DMS 273 (cell line): ENCODE measurements around the gene UTP4.
"Not testable (repeated sequence)": the region's sequence is repeated elsewhere in the genome, so short reads cannot be mapped to it uniquely, and the experiment has no call there.

Source experiments
- DNase-seq: peaks from one replicate; lab custom pipeline; 2025; ENCODE audit not compliant: unreplicated experiment; lab: John Stamatoyannopoulos, UW

UTP4 gene

DNA sequence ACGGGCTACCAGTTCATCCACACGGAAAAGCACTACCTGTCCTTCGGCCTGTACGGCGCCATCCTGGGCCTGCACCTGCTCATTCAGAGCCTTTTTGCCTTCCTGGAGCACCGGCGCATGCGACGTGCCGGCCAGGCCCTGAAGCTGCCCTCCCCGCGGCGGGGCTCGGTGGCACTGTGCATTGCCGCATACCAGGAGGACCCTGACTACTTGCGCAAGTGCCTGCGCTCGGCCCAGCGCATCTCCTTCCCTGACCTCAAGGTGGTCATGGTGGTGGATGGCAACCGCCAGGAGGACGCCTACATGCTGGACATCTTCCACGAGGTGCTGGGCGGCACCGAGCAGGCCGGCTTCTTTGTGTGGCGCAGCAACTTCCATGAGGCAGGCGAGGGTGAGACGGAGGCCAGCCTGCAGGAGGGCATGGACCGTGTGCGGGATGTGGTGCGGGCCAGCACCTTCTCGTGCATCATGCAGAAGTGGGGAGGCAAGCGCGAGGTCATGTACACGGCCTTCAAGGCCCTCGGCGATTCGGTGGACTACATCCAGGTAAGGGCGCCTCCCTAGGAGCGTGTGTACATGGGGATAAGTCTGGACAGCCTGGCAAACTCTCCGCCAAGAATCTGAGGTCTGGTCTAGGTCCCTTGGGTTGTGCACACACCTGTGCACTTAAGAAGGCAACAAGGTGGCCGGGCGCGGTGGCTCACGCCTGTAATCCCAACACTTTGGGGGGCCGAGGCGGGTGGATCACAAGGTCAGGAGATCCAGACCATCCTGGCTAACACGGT is 22.8 kb upstream of the UTP4 start:
- DNase-seq, result no peak

DNA sequence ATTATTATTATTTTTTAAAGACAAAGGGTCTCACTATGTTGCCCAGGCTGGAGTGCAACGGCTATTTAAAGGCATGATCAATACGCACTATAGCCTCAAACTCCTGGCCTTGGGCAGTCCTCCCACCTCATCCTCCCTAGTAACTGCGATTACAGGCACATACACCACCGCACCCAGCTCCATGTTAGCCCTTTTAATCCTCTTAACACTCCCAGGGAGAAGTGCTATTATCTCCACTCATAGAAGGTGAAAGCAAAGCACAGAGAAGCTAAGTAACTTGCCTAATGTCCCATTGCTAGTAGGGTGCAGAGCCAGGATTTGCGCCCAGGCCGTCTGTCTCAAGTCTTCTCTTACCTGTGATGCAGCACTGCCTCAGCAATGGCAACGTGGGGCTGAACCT is 22.0 kb upstream of the UTP4 start:
- DNase-seq, result no peak

DNA sequence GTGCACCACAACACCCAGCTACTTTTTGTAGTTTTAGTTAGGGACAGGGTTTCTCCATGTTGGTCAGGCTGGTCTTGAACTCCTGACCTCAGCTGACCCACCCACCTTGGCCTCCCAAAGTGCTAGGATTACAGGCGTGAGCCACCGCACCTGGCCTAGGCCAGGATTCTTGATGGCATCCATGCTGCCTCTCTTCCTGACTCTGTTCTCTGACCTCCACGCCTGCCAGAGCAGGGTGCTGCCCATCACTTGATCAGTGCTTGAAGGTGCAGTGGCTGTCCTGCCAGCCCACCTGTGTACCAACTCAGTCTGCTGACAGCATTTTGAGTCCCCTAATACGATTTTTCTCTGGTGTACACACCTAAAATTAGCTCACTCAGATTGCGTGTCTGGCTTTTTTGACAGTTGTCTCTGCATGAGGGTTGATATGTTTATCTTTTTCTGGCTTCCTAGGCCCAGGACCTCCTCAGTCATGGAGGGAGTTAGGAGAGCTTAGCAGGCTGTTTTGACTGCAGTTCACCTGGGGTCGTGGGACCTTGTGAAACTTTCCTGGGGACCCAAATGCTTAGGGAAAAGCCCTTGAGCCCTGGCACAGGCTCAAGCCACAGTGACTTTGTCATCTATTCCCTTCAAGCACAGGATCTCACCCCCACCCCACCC is 21.1 kb upstream of the UTP4 start:
- DNase-seq, result no peak

DNA sequence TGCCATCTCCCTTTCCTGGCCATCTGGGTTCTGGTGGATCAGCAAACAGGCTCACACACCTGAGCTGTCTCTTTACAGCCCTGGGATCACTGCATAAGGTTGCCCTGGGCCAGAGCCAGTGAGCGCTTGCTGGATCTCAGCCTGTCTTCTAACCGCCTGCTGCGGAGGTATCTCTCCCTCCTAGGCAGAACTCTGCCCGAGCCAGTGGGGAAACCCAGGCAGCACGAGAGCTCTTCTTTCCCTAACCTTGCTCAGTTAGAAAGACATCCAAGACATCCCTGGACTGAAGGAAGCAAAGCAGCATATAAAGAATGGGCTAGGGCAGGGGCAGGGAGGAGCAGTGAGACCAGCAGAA is 20.6 kb upstream of the UTP4 start:
- DNase-seq, result no peak

DNA sequence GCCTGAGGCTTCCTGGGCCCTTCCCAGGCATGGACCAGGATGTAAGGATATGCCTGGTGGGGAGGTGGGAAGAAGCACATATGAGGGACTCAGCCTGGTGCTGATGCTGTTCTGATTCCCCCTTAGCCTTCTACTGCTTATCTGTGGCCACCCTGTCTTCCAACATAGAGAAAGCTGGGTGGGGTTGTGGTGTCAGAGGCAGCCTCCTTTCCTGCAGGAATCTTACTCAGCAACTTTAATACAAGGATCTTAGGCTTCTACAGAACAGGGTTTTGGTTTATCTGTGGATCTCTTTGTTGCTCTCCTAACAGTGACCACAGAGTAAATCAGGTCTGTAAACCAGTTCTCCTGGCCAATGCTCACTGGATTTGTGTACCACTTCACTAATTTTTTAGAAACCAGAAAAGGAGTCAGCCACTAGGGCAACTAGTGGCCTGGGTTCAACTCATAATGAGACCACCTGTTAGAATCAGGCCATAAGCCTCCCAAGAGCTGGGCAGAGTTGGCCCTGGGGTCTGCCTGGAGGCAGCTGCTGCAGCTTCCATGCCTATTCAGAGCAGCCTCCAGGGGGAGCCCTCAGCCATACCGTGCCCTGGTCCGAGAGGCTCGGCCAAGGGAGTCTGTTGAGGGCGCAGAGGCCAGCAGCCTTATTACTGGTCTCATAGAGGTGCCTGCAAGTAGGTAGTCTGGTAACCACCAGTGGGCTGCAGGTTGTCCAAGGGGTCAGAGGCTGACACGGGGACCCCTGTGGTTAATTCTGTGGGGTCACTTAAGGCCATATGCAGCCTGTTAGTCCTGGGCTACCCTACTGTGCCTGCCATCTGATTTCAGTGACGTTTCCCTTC is 19.9 kb upstream of the UTP4 start:
- peak; percentile 79 for DNase-seq

DNA sequence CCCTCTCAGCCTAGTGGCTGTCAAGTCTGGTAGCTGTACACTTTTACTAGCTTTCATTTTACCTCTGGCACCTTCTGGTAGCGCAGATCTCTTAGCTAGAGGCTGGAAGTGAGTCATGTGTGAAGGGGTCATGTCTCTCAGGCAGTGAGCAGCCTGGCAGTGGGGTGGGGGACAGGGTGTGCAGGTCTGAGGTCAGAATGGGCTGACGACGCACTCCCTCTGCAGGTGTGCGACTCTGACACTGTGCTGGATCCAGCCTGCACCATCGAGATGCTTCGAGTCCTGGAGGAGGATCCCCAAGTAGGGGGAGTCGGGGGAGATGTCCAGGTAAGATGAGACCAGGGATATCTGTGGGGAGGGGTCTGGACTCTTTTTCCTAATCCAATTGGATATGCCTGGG is 19.2 kb upstream of the UTP4 start:
- no peak for DNase-seq

DNA sequence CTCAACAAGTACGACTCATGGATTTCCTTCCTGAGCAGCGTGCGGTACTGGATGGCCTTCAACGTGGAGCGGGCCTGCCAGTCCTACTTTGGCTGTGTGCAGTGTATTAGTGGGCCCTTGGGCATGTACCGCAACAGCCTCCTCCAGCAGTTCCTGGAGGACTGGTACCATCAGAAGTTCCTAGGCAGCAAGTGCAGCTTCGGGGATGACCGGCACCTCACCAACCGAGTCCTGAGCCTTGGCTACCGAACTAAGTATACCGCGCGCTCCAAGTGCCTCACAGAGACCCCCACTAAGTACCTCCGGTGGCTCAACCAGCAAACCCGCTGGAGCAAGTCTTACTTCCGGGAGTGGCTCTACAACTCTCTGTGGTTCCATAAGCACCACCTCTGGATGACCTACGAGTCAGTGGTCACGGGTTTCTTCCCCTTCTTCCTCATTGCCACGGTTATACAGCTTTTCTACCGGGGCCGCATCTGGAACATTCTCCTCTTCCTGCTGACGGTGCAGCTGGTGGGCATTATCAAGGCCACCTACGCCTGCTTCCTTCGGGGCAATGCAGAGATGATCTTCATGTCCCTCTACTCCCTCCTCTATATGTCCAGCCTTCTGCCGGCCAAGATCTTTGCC is 18.0 kb upstream of the UTP4 start:
- DNase-seq, result no peak

DNA sequence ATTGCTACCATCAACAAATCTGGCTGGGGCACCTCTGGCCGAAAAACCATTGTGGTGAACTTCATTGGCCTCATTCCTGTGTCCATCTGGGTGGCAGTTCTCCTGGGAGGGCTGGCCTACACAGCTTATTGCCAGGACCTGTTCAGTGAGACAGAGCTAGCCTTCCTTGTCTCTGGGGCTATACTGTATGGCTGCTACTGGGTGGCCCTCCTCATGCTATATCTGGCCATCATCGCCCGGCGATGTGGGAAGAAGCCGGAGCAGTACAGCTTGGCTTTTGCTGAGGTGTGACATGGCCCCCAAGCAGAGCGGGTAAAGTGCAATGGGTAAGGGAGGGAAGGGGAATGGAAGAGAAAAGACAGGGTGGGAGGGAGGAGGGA is 17.5 kb upstream of the UTP4 start:
- no peak for DNase-seq

DNA sequence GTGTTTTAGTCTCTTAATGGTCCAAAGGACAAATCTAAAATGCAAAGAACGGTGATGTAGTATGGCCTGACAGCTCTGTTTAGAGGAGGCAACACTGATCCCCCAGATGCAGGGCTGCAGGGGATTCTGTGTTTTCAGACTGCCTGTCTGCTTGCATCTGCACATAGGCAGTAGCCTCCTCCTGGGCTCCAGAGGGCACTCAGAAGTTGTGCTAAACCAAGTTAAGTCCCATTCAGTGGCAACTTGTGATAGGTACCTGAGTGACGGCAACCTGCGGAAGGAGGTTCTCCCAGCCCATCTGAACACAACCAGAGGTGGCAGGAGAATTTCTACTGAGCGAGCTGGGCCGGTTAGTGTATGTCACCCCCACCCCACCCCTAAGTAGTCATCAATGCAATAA is 17.1 kb upstream of the UTP4 start:
- no peak for DNase-seq

DNA sequence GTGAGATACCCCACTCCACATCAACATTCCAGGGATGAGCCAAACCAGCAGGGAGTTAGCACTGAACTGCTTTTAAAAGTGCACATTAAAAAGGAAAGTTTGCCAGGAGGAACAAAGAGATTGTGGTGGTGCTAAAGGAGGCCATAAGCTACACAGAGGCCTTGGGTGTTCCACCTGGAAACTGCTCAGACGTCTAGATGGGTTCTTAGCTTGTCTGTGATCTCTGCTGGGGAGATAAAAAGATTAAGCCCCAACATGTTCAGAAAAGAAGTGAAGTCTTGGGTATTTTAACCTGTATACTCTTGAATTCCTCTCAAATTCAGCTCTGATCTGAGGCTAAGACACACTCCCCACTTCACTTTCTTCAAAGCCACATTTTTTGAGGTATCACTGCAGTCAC is 16.6 kb upstream of the UTP4 start:
- no peak for DNase-seq

DNA sequence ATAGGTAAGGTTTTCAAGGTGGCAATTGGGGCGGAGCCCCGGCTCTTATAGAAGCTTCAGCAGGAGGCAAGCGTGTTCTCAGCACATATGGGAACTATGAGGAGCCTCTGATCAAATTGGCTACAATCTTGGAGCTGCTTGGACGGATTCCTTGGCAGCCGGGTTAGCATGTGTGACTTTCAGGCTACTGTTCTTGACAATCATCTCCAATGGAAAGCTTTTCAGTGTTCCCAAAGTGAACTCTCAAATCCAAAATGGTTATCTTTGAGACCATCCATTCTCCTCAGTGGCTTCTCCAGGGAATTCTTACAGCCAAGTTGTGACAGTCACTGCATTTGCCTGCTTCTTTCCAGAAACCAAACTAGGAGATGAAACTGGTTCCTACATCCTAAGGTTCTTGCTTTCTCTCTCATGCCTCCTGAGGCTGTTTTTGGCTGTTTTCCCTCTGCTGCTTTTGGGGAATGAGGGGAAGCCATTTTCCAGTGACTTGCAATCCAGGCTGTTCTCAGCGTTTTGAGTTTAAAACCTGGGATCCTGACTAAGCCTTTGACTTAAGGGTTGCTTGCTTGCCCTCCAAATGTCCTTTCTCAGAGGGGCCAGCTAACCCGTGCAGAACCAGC is 16.1 kb upstream of the UTP4 start:
- DNase-seq, result no peak

DNA sequence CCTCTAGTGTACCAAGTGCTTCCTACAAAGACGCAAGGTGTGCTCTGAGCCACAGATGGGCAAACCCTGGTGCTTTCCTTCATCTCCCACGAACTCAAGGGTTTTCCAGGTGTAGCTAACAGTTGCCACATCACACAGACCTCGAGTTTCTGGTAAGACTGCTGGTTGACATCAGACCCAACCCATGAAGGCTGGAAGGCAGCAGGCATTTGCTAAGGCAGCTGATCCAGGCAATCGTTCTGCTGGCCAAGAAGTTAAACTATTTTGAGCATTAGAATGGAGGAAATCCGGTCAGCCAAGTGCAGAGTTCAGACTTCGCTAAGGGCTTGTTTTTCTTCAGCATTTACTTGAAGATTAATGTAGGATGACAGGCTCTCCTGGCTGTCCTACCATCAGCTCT is 15.5 kb upstream of the UTP4 start:
- DNase-seq, result no peak

DNA sequence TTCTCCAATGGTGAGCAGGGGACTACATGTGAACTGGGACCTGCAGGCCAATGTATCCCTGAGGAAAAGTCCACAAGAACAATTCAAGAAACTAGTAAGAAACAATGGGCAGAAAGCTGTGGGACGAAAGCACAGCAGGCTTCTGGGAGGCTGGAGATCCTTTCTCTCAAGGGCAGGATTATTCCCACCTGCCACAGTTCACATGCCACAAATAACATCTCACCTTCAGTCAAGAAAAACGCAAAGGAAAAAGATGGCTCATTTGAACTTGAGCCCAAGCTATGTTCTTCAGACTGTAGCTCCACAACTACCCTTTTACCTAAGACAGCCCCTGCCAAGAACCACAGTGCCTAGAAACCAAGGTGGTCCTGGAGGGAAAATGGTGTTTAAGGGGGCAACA is 14.0 kb upstream of the UTP4 start:
- no peak for DNase-seq

DNA sequence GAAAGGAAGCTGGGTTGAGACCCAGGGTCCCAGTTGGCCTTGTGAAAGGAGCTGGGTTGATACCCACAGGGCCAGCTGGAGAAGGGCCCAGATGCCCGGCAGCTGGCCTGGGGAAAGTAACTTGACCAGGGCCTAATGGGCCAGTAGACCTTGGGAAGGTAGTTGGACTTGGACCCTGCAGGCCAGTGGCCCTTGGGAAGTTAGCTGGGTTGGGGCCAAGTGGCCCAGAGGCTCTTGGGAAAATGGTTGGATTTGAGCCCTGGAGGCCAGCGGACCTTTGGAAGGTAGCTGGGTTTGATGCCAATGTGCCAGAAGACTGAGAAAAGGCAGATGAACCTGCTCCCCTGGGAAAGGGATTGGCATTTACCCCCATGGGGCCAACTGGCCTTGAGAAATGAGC is 13.5 kb upstream of the UTP4 start:
- no peak for DNase-seq

DNA sequence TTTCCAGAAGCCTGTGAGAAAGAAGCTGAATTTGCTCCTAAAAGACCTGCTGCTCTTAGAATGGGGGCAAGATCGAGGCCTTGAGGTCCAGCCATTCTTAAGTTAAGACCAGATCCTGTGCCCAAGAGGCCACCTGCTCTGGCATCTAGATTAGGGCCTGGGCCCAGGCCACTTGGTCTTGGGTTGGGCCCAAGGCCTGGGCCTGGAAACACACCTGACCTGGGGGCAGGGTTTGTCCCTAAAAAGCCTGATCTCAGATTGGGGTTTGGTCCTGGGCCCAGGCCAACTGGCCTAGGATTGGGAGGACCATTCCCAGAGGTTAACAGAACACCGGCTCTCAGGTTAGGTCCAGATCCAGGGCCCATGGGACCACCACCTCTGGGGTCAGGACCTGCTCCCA is 12.9 kb upstream of the UTP4 start:
- DNase-seq, result no peak

DNA sequence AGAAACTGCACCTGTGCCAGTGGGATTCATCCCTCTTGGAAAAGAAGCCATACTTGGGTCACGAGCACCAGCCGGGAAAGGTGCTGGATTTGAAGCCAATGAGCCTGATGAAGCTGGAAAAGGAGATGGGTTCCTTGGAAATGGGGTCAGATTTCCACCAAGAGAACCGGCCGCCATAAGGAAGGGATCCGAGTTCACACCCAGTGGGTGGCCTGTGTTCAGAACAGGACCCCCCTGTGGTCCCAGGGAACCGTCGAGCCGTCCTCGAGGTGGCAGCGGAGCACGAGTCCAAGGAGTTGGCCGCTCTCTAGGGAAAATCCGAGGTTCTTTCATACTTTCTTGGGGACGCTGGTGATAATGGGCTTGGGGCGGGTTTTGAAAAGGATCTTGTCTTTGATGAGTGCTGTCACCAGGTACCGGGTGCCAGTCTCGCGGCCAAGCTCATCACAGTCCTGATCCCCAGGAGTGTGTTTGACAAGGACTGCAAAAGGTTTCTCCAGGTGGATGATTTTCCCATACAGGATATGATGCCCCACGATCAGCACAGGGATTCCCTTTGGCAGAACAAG is 12.3 kb upstream of the UTP4 start:
- no peak for DNase-seq

DNA sequence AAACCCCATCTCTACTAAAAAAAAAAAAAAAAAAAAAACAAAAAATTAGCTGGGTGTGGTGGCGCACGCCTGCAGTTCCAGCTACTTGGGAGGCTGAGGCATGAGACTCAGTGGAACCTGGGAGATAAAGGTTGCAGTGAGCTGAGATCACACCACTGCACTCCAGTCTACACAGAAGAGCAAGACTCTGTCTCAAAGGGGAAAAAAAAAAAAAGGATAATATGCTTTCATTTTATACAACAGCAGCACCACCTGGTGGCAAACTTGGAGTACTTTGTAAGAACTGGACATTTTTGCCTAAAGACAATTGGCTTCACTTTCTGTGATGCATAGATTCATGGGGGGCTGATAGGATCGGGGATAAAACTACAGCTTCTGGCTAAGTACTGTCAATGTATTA is 8.5 kb upstream of the UTP4 start:
- DNase-seq, result peak; percentile 83

DNA sequence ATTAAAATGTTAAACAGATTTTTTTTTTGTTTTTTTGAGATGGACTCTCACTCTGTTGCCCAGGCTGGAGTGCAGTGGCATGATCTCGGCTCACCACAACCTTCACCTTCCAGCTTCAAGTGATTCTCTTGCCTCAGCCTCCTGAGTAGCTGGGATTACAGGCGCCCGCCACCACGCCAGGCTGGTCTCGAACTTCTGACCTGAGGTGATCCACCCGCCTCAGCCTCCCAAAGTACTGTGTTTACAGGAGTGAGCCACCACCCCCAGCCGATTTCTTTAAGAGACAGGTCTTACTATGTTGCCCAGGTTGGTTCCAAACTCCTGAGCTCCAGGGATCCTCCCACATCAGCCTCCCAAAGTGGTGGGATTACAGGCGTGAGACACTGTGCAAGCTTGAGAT is 8.0 kb upstream of the UTP4 start:
- DNase-seq, result not testable (repeated sequence)

DNA sequence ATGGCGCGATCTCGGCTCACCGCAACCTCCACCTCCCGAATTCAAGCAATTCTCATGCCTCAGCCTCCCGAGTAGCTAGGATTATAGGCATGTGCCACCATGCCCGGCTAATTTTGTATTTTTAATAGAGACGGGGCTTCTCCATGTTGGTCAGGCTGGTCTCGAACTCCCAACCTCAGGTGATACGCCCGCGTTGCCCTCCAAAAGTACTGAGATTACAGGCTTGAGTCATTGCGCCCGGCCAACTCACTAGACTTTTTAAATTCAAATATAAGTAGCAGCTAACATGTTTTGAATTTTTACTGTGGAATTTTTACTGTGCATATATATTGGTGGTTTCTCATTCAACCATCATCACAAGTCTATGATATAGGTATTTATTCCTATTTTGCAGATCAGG is 7.5 kb upstream of the UTP4 start:
- DNase-seq, result not testable (repeated sequence)

DNA sequence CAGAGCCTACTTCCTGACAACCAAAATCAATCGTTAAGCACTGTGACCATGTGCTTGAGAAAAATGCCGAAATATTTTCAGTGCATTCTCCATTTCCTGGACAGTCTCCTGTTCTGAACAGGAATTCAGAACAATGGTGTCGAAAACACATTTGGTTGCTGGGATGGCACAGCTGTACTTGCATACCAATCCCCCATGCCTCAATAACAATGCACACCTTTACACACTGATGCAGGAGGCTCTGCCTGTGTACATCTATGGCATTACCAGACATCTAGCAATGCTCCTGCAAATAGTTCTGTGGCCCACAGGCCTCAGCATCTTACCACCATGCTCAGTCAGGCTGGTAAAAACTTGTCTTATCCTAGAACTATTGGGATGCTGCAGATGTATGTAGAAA is 6.2 kb upstream of the UTP4 start:
- no peak for DNase-seq

DNA sequence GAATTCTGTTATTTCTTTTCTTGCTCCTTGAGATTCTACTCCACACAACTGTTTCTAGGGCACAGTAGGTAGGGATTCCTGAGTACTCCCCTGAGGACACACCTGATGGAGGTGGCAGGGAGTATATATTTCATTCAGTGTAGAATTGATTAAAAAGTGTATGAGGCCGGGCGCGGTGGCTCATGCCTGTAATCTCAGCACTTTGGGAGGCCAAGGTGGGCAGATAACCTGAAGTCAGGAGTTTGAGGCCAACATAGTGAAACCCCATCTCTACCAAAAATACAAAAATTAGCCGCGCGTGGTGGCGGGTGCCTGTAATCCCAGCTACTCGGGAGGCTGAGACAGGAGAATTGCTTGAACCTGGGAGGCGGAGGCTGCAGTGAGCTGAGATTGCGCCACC is 5.6 kb upstream of the UTP4 start:
- not testable (repeated sequence) for DNase-seq
